Mesendoderm (in vitro differentiated cells): ENCODE measurements around the gene SMIM38.

ENCODE experiments used
- DNase-seq: peaks from one replicate; pipeline ENCODE4 v3.0.0; 2013
- H2AK5ac ChIP-seq: 2 replicates; pipeline ENCODE4 v1.6.1; 2013; ENCODE audit warnings: low read length, inconsistent platforms
- H2BK120ac ChIP-seq: 2 replicates; pipeline ENCODE4 v1.6.1; 2013; ENCODE audit warnings: low read depth, mild to moderate bottlenecking, low read length, moderate library complexity, mixed read lengths
- H2BK15ac ChIP-seq: replicated peaks from 2 replicates; pipeline ENCODE4 v1.6.1; 2013; ENCODE audit warnings: low read depth, mild to moderate bottlenecking, moderate library complexity
- H2BK5ac ChIP-seq: 2 replicates; pipeline ENCODE4 v1.6.1; 2013; ENCODE audit warnings: low read length, inconsistent platforms
- H3K18ac ChIP-seq: 2 replicates; pipeline ENCODE4 v1.6.1; 2013; ENCODE audit warnings: mild to moderate bottlenecking, low read length, mixed read lengths
- H3K23ac ChIP-seq: one replicate; pipeline ENCODE4 v1.6.1; 2013; ENCODE audit warnings: low read length
- H3K27ac ChIP-seq: 2 replicates; pipeline ENCODE4 v1.5.1; 2013; ENCODE audit warnings: low read depth, mild to moderate bottlenecking, inconsistent platforms, low read length, moderate library complexity
- H3K27me3 ChIP-seq: 2 replicates; pipeline ENCODE4 v1.6.1; 2013; ENCODE audit warnings: low read length, control low read depth, mild to moderate bottlenecking, inconsistent platforms; ENCODE audit not compliant: insufficient read depth, poor library complexity
- H3K36me3 ChIP-seq: 2 replicates; pipeline ENCODE4 v1.6.1; 2013; ENCODE audit warnings: low read length, inconsistent platforms; ENCODE audit not compliant: control insufficient read depth, insufficient read depth
- H3K4ac ChIP-seq: one replicate; pipeline ENCODE4 v1.6.1; 2013; ENCODE audit warnings: low read depth, mild to moderate bottlenecking, low read length, moderate library complexity
- H3K4me1 ChIP-seq: 2 replicates; pipeline ENCODE4 v1.6.1; 2013; ENCODE audit warnings: low read depth, low read length, inconsistent platforms; ENCODE audit not compliant: control insufficient read depth
- H3K4me2 ChIP-seq: 2 replicates; pipeline ENCODE4 v1.6.1; 2013; ENCODE audit warnings: low read length
- H3K4me3 ChIP-seq: 2 replicates; pipeline ENCODE4 v1.5.1; 2013; ENCODE audit warnings: mild to moderate bottlenecking, low read length
- H3K56ac ChIP-seq: one replicate; pipeline ENCODE4 v1.6.1; 2013; ENCODE audit warnings: low read length
- H3K79me1 ChIP-seq: 2 replicates; pipeline ENCODE4 v1.6.1; 2013; ENCODE audit warnings: low read length, inconsistent platforms
- H3K79me2 ChIP-seq: 2 replicates; pipeline ENCODE4 v1.6.1; 2013; ENCODE audit warnings: mild to moderate bottlenecking, low read length; ENCODE audit not compliant: control insufficient read depth, insufficient read depth
- H3K9ac ChIP-seq: 2 replicates; pipeline ENCODE4 v1.6.1; 2013; ENCODE audit warnings: low read length, inconsistent platforms
- H4K5ac ChIP-seq: one replicate; pipeline ENCODE4 v1.6.1; 2013; ENCODE audit warnings: low read length
- H4K8ac ChIP-seq: one replicate; pipeline ENCODE4 v1.6.1; 2013; ENCODE audit warnings: low read depth, mild to moderate bottlenecking, control low read depth, low read length, moderate library complexity
- WGBS: extraction: QIAGEN DNeasy Blood & Tissue Kit; methylation state at CpG from one replicate; pipeline ENCODE4 v1.1.7; 2013; ENCODE audit warnings: low lambda C conversion rate, missing lambda C conversion rate; ENCODE audit not compliant: insufficient coverage; ENCODE audit errors: extremely low coverage; 5-methylcytosine and 5-hydroxymethylcytosine counted together

SMIM38 gene

DNA sequence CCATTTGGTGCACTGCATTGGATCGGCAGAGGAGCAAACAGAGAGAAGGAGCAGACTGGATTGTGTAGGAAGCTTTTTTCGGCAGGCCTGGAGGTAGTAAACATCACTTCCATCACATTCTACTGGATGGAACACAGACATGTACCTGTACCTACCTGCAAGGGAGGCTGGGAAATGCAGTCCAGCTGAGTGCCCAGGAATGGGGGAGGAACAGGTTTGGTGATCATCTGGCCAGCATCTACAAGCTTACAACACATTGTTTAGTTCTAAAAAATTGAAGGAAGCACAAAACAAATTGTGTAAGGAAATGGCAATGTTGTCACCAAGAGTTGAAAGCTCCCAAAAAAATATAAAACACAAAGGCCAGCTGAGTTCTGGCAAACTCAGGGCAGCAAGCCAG is 19.1 kb downstream of the SMIM38 start:
- Histone ChIP-seq H3K18ac (no peak overlapping the region), H4K8ac (no peak overlapping the region), H4K5ac (no peak overlapping the region), H2AK5ac (no peak overlapping the region), H3K27me3 (no peaks in the 10 kb centered on the region), H2BK5ac (no peak overlapping the region), H2BK120ac (no peak overlapping the region), H2BK15ac (no peak overlapping the region), H3K27ac (no peak overlapping the region), H3K4me3 (no peak overlapping the region), H3K4me2 (no peak overlapping the region), H3K9ac (no peak overlapping the region), H3K4me1 (no peaks in the 10 kb centered on the region), H3K4ac (no peak overlapping the region), H3K23ac (no peak overlapping the region), H3K79me2 (no peaks in the 10 kb centered on the region), H3K79me1 (no peaks in the 10 kb centered on the region), H3K56ac (no peak overlapping the region), H3K36me3 (no peaks in the 10 kb centered on the region)
- WGBS, result no CpG with 5 or more reads among the region's 2 CpGs
- no peak for DNase-seq

DNA sequence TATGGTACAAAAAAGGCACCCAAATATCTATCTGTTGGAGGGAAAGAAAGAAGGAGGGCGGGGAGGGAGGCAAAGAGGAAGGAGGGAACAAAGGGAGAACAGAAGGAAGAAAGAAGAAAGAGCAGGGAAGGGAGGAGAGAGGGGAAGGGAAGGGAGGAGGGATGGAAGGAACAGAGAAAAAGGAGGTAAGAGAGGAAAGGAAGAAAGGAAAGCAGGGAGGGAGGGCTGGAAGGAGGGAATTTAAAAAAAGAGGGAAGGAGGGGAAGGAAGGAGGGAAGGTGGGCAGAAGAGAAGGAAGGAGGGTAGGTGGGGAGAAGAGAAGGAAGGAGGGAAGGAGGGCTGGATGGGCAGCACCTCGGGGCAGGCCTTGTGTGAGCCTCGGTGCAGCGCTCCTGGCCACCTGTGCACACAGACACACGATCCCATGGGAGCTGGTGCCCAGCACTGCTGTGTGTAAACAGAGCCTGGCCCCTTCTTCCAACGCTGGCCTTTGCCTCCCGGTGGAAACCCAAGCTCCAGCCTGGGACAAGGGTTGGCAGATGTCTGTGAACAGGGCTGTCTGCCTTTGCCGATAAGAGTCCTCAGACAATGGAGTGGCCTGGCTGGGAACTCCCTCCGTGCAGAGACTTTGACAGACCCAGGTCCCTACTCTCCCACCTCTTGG is 23.2 kb downstream of the SMIM38 start:
- Histone ChIP-seq H3K4ac (no peak overlapping the region), H3K4me1 (no peaks in the 10 kb centered on the region), H3K27ac (no peak overlapping the region), H2BK120ac (no peak overlapping the region), H3K27me3 (no peaks in the 10 kb centered on the region), H3K4me3 (no peak overlapping the region), H2AK5ac (no peak overlapping the region), H4K8ac (no peak overlapping the region), H2BK5ac (no peak overlapping the region), H4K5ac (no peak overlapping the region), H3K56ac (no peak overlapping the region), H3K23ac (no peak overlapping the region), H3K18ac (no peak overlapping the region), H2BK15ac (no peak overlapping the region), H3K9ac (no peak overlapping the region), H3K79me1 (no peaks in the 10 kb centered on the region), H3K4me2 (no peak overlapping the region), H3K36me3 (no peaks in the 10 kb centered on the region), H3K79me2 (no peaks in the 10 kb centered on the region)
- DNase-seq, result no peak
- no CpG with 5 or more reads among the region's 9 CpGs for WGBS

DNA sequence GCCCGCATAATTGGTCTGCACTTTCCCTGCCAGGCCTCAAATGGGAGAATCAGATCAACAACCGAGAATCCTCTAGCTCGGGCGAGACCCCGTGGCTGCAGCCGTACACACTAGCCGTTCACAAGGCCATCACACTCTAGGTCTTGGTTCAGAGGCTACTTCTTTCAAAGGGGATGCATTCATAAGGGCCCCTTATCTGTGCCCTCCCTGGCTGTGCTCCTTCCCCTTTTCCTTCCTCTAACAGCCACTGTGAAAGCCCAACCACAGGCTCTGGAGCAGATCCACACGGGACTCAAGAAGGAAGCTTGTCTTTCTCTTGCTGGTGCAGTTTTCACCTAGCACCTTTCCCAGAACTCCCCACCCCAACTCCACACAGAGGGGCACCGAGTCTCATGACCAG is 24.5 kb downstream of the SMIM38 start:
- Histone ChIP-seq H2BK5ac (no peak overlapping the region), H3K23ac (no peak overlapping the region), H3K4me1 (no peaks in the 10 kb centered on the region), H3K79me2 (no peaks in the 10 kb centered on the region), H2BK15ac (no peak overlapping the region), H2AK5ac (no peak overlapping the region), H3K9ac (no peak overlapping the region), H3K4ac (no peak overlapping the region), H3K27ac (no peak overlapping the region), H4K8ac (no peak overlapping the region), H2BK120ac (no peak overlapping the region), H3K27me3 (no peaks in the 10 kb centered on the region), H3K36me3 (no peaks in the 10 kb centered on the region), H3K18ac (no peak overlapping the region), H3K4me2 (no peak overlapping the region), H3K79me1 (no peaks in the 10 kb centered on the region), H3K56ac (no peak overlapping the region), H3K4me3 (no peak overlapping the region), H4K5ac (no peak overlapping the region)
- DNase-seq, result no peak
- no CpG with 5 or more reads among the region's 9 CpGs for WGBS

DNA sequence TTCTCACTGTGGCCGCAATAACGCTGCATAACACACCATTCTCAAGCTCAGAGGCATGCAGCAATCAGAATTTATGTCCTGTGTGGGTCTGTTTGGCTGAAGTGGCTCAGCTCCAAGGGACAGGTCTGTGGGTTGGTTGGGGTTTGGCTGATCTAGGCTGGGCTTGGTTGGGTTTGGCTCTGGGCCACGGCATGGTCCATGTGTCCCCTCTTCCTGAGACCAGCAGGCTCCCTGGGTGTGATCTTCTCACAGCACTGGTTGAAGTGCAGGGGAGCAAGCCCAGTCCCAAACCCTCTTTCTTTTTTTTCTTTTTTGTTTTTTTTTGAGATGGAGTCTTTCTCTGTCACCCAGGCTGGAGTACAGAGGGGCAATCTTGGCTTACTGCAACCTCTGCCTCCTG is 25.0 kb downstream of the SMIM38 start:
- H3K79me1 ChIP-seq, result no peaks in the 10 kb centered on the region
- no peaks in the 10 kb centered on the region for H3K36me3 ChIP-seq
- no peak overlapping the region for H3K27ac ChIP-seq
- H4K5ac ChIP-seq, result no peak overlapping the region
- H3K18ac ChIP-seq, result no peak overlapping the region
- no peak overlapping the region for H3K23ac ChIP-seq
- no CpG with 5 or more reads among the region's 3 CpGs for WGBS
- no peak for DNase-seq
- no peaks in the 10 kb centered on the region for H3K79me2 ChIP-seq
- H3K56ac ChIP-seq, result no peak overlapping the region
- H3K9ac ChIP-seq, result no peak overlapping the region
- H3K4ac ChIP-seq, result no peak overlapping the region
- no peak overlapping the region for H2AK5ac ChIP-seq
- no peak overlapping the region for H2BK120ac ChIP-seq
- H4K8ac ChIP-seq, result no peak overlapping the region
- H3K4me2 ChIP-seq, result no peak overlapping the region
- H2BK5ac ChIP-seq, result no peak overlapping the region
- H2BK15ac ChIP-seq, result no peak overlapping the region
- H3K4me1 ChIP-seq, result no peaks in the 10 kb centered on the region
- no peaks in the 10 kb centered on the region for H3K27me3 ChIP-seq
- H3K4me3 ChIP-seq, result no peak overlapping the region

DNA sequence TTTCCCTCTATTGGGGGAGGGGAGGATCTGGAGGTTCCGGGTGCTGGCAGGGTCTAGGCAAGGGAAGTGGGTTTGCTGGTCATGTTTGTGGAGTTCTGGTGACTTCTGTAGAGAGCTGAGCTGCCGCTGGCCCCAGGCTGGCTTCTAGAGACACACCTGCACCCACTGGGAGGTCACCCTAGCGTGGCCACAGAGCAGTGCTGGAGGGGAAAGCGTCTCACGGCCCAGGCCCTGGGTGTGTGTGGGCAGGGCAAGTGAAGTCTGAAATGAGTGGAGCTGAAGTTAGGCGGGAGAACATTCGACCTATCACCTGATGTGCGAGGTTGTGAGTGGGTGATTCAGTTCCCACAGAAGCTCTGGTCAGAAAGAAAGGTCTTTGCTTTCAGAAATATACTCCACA is 27.9 kb downstream of the SMIM38 start:
- no CpG with 5 or more reads among the region's 8 CpGs for WGBS
- H4K5ac ChIP-seq, result no peak overlapping the region

More for the DNA sequence above, 27.9 kb downstream of the SMIM38 start:
- no peaks in the 10 kb centered on the region for H3K79me1 ChIP-seq
- H2BK15ac ChIP-seq, result no peak overlapping the region
- no peak overlapping the region for H2AK5ac ChIP-seq
- DNase-seq, result no peak
- H3K4me2 ChIP-seq, result no peak overlapping the region
- no peak overlapping the region for H4K8ac ChIP-seq
- no peak overlapping the region for H3K56ac ChIP-seq
- no peak overlapping the region for H2BK5ac ChIP-seq
- no peak overlapping the region for H3K9ac ChIP-seq
- no peak overlapping the region for H3K18ac ChIP-seq
- H2BK120ac ChIP-seq, result no peak overlapping the region
- no peak overlapping the region for H3K4me3 ChIP-seq
- no peak overlapping the region for H3K23ac ChIP-seq
- no peak overlapping the region for H3K27ac ChIP-seq
- H3K4me1 ChIP-seq, result no peaks in the 10 kb centered on the region
- no peaks in the 10 kb centered on the region for H3K27me3 ChIP-seq
- H3K36me3 ChIP-seq, result no peaks in the 10 kb centered on the region
- no peak overlapping the region for H3K4ac ChIP-seq
- H3K79me2 ChIP-seq, result no peaks in the 10 kb centered on the region
